ENCODE results near the gene RALGPS1. TPM values are rescaled to one million over a fixed set of nuclear protein-coding genes. Genes with fewer than 3 reads are reported as not detected.

Gene RALGPS1
- total RNA-seq, 1 experiment from 2014 or later = 28.5 TPM

DNA sequence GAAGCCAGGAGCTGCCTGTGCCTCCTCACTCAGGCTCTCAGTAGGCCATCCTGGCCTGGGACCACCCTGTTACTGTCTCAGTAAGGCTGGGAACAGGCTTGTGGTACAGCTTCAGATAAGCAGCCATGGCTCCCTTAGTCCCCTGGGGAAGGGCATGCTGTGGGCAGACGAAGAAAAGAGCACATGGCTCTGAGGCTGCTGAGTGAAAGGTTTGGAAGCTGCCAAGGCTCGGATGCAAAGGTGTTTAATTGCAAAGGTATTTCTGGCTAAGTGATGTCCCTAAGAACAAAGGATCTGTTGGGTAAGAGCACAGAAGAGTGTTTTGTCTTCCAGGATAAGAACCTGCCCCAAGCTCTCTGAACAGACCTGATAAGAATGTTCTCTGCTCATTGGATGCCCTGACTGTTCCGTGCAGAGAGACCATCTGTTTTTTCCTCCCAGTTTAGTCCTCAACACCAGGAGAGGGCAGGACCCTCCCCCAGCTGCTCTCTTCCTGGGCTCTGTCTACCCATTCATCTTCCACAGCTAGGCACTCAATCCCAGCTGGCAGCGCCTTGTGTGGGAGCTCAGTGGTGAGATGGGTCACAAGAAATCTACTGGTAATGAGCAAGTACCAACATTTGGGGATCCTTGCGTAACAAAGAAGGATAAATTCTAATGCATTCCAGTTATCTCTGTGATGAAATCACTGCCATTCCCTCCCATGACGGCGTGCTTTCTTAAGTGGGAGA, 190.2 kb downstream of the RALGPS1 start:
- no peak for TF ChIP-seq ZNF263 (CRISPR knock-in tag; IDR thresholded peaks at IDR 0.05; ENCODE audit: low read depth)
- no peak for TF ChIP-seq TCF7 (CRISPR knock-in tag; IDR thresholded peaks at IDR 0.05; ENCODE audit: low read depth)
- TF ChIP-seq GTF2I (CRISPR knock-in tag; conservative IDR thresholded peaks at IDR 0.05) = no peak
- TF ChIP-seq, protein P1, sequence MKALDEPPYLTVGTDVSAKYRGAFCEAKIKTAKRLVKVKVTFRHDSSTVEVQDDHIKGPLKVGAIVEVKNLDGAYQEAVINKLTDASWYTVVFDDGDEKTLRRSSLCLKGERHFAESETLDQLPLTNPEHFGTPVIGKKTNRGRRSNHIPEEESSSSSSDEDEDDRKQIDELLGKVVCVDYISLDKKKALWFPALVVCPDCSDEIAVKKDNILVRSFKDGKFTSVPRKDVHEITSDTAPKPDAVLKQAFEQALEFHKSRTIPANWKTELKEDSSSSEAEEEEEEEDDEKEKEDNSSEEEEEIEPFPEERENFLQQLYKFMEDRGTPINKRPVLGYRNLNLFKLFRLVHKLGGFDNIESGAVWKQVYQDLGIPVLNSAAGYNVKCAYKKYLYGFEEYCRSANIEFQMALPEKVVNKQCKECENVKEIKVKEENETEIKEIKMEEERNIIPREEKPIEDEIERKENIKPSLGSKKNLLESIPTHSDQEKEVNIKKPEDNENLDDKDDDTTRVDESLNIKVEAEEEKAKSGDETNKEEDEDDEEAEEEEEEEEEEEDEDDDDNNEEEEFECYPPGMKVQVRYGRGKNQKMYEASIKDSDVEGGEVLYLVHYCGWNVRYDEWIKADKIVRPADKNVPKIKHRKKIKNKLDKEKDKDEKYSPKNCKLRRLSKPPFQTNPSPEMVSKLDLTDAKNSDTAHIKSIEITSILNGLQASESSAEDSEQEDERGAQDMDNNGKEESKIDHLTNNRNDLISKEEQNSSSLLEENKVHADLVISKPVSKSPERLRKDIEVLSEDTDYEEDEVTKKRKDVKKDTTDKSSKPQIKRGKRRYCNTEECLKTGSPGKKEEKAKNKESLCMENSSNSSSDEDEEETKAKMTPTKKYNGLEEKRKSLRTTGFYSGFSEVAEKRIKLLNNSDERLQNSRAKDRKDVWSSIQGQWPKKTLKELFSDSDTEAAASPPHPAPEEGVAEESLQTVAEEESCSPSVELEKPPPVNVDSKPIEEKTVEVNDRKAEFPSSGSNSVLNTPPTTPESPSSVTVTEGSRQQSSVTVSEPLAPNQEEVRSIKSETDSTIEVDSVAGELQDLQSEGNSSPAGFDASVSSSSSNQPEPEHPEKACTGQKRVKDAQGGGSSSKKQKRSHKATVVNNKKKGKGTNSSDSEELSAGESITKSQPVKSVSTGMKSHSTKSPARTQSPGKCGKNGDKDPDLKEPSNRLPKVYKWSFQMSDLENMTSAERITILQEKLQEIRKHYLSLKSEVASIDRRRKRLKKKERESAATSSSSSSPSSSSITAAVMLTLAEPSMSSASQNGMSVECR (CRISPR knock-in tag; IDR thresholded peaks at IDR 0.05; ENCODE audit: borderline replicate concordance) = no peak
- TF ChIP-seq FOXP1 (CRISPR knock-in tag; IDR thresholded peaks at IDR 0.05; ENCODE audit: borderline replicate concordance) = no peak
- no peak for TF ChIP-seq ZNF317 (CRISPR knock-in tag; IDR thresholded peaks at IDR 0.05; ENCODE audit: borderline replicate concordance, low read depth)
- TF ChIP-seq ZNF423 (CRISPR knock-in tag; IDR thresholded peaks at IDR 0.05) = no peak
- TF ChIP-seq, protein P2, sequence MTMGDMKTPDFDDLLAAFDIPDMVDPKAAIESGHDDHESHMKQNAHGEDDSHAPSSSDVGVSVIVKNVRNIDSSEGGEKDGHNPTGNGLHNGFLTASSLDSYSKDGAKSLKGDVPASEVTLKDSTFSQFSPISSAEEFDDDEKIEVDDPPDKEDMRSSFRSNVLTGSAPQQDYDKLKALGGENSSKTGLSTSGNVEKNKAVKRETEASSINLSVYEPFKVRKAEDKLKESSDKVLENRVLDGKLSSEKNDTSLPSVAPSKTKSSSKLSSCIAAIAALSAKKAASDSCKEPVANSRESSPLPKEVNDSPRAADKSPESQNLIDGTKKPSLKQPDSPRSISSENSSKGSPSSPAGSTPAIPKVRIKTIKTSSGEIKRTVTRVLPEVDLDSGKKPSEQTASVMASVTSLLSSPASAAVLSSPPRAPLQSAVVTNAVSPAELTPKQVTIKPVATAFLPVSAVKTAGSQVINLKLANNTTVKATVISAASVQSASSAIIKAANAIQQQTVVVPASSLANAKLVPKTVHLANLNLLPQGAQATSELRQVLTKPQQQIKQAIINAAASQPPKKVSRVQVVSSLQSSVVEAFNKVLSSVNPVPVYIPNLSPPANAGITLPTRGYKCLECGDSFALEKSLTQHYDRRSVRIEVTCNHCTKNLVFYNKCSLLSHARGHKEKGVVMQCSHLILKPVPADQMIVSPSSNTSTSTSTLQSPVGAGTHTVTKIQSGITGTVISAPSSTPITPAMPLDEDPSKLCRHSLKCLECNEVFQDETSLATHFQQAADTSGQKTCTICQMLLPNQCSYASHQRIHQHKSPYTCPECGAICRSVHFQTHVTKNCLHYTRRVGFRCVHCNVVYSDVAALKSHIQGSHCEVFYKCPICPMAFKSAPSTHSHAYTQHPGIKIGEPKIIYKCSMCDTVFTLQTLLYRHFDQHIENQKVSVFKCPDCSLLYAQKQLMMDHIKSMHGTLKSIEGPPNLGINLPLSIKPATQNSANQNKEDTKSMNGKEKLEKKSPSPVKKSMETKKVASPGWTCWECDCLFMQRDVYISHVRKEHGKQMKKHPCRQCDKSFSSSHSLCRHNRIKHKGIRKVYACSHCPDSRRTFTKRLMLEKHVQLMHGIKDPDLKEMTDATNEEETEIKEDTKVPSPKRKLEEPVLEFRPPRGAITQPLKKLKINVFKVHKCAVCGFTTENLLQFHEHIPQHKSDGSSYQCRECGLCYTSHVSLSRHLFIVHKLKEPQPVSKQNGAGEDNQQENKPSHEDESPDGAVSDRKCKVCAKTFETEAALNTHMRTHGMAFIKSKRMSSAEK (CRISPR knock-in tag; IDR thresholded peaks at IDR 0.05; ENCODE audit: borderline replicate concordance) = no peak
- TF ChIP-seq OVOL2 (CRISPR knock-in tag; IDR thresholded peaks at IDR 0.05; ENCODE audit: borderline replicate concordance) = no peak
- TF ChIP-seq, protein P3, sequence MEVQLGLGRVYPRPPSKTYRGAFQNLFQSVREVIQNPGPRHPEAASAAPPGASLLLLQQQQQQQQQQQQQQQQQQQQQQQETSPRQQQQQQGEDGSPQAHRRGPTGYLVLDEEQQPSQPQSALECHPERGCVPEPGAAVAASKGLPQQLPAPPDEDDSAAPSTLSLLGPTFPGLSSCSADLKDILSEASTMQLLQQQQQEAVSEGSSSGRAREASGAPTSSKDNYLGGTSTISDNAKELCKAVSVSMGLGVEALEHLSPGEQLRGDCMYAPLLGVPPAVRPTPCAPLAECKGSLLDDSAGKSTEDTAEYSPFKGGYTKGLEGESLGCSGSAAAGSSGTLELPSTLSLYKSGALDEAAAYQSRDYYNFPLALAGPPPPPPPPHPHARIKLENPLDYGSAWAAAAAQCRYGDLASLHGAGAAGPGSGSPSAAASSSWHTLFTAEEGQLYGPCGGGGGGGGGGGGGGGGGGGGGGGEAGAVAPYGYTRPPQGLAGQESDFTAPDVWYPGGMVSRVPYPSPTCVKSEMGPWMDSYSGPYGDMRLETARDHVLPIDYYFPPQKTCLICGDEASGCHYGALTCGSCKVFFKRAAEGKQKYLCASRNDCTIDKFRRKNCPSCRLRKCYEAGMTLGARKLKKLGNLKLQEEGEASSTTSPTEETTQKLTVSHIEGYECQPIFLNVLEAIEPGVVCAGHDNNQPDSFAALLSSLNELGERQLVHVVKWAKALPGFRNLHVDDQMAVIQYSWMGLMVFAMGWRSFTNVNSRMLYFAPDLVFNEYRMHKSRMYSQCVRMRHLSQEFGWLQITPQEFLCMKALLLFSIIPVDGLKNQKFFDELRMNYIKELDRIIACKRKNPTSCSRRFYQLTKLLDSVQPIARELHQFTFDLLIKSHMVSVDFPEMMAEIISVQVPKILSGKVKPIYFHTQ (CRISPR knock-in tag; IDR thresholded peaks at IDR 0.05) = no peak
- no peak for TF ChIP-seq SP1 (CRISPR knock-in tag; conservative IDR thresholded peaks at IDR 0.05)
- TF ChIP-seq, protein P4, sequence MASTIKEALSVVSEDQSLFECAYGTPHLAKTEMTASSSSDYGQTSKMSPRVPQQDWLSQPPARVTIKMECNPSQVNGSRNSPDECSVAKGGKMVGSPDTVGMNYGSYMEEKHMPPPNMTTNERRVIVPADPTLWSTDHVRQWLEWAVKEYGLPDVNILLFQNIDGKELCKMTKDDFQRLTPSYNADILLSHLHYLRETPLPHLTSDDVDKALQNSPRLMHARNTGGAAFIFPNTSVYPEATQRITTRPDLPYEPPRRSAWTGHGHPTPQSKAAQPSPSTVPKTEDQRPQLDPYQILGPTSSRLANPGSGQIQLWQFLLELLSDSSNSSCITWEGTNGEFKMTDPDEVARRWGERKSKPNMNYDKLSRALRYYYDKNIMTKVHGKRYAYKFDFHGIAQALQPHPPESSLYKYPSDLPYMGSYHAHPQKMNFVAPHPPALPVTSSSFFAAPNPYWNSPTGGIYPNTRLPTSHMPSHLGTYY (CRISPR knock-in tag; IDR thresholded peaks at IDR 0.05) = no peak
- Mint-ChIP-seq H3K4me3 (no peak overlapping the region), H3K9me3 (no peaks in the 10 kb centered on the region), H3K27me3 (ENCODE audit: low read depth) (no peaks in the 10 kb centered on the region), H3K36me3 (no peaks in the 10 kb centered on the region), H3K27ac (no peak overlapping the region), H3K4me1 (no peaks in the 10 kb centered on the region; the same call in 1 of the 2 replicates)
- ATAC-seq (peak; percentile 47; the same call in 1 of the 2 replicates), DNase-seq (ENCODE audit: low spot score) (no peak)
- CTCF ChIA-PET = interaction anchor here (0.9 kb wide), 1 partner anchor 9 kb away, joined by 3 read pairs; no protein-coding TSS in a partner anchor
- POLR2A ChIA-PET = interaction anchor here (1.1 kb wide), 1 partner anchor 18 kb away, joined by 3 read pairs; no protein-coding TSS in a partner anchor
